ENCODE results near the gene CHIA.

CHIA gene

GRCh38 chr1:111290630-111291029 lies at the start of gene CHIA:
TSS of gene CHIA (plus strand) at chr1:111290851. CDS start at chr1:111310468, 19,617 bp downstream.
- DNase-seq (ENCODE audit: low spot score) = no peak

- DNase-seq (ENCODE audit: low spot score) = no peak
These were observed 48.9 kb upstream of the CHIA start for GRCh38 chr1:111241797-111242196.

DNA sequence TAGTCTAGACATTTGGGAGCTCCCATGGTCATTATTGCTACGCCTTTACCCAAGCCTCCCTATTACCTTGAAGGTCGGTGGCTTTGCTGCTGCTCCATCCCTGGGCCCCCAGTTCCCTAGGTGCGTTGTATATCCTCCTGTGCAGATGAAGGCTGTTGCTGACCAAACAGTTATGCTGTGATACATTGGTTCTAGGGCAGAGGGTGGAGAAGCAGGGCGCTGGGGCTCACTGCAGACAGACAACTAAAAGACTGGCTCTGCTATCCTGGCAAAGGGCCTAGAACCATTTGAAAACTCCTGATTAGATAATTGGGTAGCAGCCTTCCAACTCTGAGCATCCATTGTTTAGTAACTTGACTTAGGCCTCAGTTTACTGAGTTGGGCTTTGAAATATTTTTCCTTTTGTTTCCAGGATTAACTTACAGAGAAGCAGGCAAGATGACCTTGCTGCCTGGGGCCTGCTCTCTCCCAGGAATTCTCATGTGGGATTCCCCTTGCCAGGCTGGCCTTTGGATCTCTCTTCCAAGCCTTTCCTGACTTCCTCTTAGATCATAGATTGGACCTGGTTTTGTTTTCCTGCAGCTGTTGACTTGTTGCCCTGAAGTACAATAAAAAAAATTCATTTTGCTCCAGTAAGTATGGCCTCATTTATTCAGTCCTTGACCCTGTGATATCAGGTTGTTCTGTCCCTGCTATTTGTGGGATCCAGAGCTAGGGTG lies 47.7 kb upstream of the CHIA start:
- DNase-seq (ENCODE audit: low spot score) = no peak

GRCh38 chr1:111247125-111247838 lies 43.4 kb upstream of the CHIA start:
- DNase-seq (ENCODE audit: low spot score) = no peak

GRCh38 chr1:111249960-111250359 lies 40.7 kb upstream of the CHIA start:
- peak; percentile 82 for DNase-seq (ENCODE audit: low spot score)

DNA sequence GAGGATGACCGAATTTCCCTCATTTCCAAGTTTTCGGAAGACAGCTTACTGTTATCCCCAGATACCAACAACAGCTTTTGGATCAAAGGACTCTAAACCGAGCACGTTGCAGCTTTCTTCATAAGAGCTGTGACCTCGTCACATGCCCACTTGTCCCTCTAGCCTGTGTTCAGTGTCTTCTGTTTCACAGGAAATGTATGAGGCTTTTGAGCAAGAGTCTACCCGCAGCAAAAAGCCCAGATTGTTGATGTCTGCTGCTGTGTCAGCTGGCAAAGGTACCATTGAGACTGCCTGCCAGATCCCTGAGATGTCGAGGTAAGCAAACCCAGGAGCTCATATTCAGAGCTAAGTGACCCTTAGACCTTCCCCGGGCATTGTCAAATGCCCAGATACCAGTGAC lies 39.1 kb upstream of the CHIA start:
- DNase-seq (ENCODE audit: low spot score) = no peak

DNA sequence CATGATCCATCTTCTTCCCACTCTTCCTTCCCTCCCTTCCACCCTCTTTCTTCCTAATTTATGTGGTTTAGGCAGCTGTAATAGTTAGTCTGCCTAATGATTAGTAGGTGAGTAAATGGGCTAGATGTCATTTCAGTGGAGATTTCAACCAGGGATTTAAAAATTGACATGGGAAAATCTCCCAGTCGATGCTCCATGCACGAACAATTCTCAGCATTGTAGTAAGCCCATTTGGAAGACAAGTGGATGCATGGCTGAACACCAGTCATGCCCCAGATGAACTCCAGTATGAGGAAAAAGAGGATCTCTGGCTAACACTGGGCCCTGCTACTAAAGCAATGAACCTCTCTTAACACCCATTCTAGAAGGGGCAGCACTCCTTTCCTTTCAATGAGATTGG lies 37.9 kb upstream of the CHIA start:
- DNase-seq (ENCODE audit: low spot score) = no peak

GRCh38 chr1:111253876-111254275 lies 36.8 kb upstream of the CHIA start:
- peak; percentile 82 for DNase-seq (ENCODE audit: low spot score)

DNA sequence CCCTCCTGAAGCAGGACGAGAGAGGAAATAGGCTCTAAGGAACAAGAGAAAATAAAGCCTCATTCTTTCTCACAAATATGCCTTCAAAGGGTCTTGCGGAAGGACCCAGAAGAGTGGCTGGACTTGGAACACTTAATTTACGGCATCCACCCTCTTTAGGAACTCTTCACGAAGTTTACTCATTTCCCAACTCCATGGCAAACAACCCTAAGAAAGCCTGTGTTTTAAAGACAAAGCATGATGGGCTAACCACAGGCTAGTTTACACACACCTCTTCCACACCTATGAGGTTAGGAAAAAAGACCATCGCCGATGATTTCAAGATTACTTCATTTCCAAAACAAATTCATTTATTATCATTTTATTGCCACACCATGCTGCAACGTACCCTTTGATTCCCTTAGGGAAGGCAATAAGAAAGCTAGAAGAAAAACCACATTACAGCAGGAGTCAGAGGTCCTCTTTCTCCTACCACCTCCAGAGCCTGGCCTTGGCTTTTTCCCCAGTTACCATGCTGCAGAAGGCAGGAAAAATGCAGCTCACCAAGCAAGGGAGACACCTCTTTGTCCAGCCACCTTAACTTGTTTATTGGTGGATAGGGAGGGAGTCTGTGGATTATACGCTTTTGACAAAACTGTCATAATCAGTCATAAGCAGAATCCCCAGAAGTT lies 33.5 kb upstream of the CHIA start:
- DNase-seq (ENCODE audit: low spot score) = no peak

DNA sequence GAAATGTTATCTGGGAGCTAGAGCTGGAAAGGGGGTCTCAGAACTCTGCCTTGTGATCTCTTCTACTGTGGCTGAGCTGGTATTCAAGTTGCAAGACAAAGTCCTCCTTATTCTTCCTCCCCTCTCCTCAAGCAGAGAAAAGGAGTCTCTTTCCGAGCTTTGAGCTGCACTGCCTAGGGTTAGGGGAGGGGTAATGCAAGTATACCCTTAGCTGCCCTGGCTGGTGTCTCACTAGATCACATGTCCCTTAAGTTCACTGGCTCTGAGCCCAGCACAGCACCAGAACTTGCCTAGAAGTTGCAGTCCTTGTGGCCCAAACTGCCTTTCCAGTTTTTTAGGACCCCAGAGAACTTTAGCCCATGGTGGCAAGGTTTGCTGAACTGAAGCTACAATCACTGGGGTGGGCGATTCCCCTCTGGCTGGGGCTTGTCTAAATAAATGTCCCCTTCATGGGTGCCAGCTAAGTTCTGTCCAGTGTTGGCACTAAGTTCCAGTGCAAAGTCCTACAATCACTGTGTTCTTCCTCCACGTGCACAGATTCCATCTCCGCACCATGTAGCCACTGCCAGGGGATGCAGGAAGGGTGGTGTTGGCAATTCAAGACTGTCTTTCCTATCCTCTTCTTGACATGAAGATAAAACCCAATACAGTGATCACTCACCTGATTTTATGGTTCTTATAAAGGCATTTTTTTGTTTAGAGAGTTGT lies 22.7 kb upstream of the CHIA start:
- DNase-seq (ENCODE audit: low spot score) = no peak

- DNase-seq (ENCODE audit: low spot score) = no peak
These were observed 20.7 kb upstream of the CHIA start for GRCh38 chr1:111269825-111270406.

DNA sequence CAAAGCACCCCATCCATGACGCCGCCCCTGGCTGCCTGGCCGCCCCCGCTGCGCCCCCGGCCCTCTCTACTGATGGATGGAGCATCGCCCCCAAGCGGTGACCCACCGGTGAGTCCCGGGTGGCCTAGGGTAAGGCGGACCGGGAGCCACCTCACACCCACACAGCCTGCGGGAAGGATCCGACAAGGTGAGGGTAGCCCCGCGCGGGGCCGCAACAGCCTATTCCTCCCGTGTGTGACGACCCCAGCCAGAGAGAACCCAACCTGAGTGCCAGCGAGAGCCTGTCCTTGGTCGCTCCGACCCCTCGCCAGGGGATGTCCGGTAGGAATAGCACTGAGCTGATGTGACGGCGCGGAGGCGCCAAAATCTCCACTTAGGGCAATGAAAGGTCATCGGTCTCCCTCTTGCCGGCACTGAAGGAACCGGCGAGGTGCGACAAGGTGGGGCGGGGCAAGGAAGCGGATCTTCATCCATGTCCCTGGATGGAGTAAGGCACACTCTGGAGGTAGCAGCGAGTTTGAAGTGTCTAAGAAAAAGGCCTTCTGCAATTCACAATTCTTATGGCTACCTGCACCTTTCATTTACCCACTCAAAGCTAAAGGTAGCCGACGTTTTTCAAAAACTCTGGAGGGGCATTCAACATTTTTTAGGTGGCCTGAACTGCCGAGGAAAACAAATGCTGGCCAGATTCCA lies 19.7 kb upstream of the CHIA start:
- DNase-seq (ENCODE audit: low spot score) = no peak

- no peak for DNase-seq (ENCODE audit: low spot score)
These were observed 19.2 kb upstream of the CHIA start for GRCh38 chr1:111271464-111271801.

- DNase-seq (ENCODE audit: low spot score) = no peak
These were observed 18.6 kb upstream of the CHIA start for GRCh38 chr1:111272081-111272480.

DNA sequence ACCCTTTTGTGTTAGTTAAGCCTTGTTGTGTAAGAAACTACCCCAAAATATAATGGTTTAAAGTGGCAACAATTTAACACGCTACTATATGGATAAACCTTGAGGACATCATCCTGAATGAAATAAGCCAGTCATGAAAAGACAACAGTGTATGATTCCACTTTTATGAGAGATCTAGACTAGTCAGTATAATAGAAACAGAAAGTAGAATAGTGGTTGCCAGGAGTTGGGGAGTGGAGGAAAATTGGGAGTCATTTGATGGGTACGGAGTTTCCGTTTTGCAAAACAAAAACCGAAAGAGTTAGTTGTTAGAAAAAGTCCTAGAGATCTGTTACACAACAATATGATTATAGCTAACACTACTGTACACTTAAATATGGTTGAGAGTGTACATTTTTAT lies 16.0 kb upstream of the CHIA start:
- no peak for DNase-seq (ENCODE audit: low spot score)

DNA sequence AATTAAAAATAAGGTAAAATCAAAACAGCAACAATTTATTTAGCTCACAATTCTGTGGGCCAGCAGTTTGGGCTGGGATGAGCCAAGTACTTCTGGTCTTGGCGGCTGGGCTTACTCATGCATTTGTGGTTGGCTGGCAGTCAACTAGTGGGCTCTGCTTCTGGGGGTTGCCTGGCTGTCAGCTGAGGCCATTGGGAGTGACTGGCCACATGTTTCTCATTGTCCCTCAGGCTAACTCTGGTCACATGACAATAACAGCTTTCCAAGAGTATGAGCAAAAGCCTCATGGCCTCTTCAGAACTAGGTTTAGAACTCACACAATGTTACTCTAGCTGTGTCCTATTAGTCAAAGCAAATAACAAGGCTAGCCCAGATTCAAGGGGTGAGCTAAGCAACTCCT lies 15.6 kb upstream of the CHIA start:
- peak; percentile 58 for DNase-seq (ENCODE audit: low spot score)

DNA sequence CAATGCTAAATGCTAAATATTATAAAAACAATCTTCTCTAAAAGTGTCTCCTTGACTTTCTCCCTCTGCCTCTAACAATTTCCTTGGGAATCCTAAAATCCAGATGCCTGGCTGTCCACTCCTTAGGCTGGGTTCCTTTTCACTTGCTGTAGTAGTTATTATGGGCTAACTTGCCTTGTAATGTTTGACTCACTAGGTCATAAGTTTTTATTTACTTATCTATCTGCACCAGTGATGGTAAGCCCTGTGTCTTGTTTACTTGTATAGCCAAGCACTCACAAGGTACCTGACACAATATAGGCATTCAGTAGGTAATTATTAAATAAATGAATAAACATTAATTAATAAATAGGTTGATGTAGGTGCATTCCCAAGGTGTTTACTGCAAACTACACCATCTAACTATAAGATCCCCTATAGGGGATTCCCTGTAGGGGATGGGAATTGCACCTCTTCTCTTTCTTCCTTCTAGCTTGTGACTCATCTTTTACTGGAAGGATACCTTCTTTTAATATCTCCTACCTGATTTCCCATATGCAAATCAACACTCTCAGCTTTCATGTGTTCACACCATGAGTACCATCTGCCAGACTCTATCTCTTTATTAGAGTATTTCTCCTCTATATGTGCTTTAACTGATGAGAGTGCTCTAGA lies 14.7 kb upstream of the CHIA start:
- no peak for DNase-seq (ENCODE audit: low spot score)

DNA sequence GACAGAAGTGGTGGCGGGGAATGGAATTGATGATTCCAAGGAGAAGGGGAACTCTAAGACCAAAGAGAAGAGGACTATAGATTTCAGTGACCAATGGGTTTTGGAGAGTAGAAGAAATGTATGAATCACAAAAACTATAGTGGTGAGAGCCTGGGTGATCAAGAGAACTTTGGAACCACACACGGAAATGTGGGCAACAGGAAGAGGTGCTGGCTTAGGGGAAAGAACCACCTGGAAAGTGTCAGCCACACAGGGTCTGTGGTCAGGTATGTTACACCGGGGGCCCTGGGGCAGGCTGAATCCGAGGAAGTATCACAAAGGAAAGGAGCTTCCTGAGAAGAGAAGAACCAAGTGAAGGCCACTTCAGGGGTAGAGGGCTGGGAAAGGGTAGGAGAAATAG lies 11.5 kb upstream of the CHIA start:
- no peak for DNase-seq (ENCODE audit: low spot score)

- DNase-seq (ENCODE audit: low spot score) = no peak
These were observed 10.4 kb upstream of the CHIA start for GRCh38 chr1:111280267-111280666.

GRCh38 chr1:111281411-111281810 lies 9.2 kb upstream of the CHIA start:
- no peak for DNase-seq (ENCODE audit: low spot score)

- DNase-seq (ENCODE audit: low spot score) = no peak
These were observed 6.8 kb upstream of the CHIA start for GRCh38 chr1:111283838-111284237.
